SU-DHL-6 (cell line): ENCODE data around the gene RSRC2.

ENCODE experiments used
- CTCF ChIP-seq: fragments of 200-600 bp; sonication (generic); IDR thresholded peaks from one replicate; pipeline ENCODE4 v1.5.1; 2017; ENCODE audit warnings: antibody characterized with exemption, mild to moderate bottlenecking, low read length, moderate library complexity; ENCODE audit not compliant: insufficient read depth, poor library complexity, severe bottlenecking
- EZH2phosphoT487 ChIP-seq: fragments of 200-600 bp; sonication (generic), shearing (Covaris generic); conservative IDR thresholded peaks from 2 replicates; pipeline ENCODE4 v1.6.1; 2018; ENCODE audit warnings: mild to moderate bottlenecking, antibody characterized with exemption, low read length, moderate library complexity, mixed read lengths

GRCh38 chr12:122517877-122518276, 8.9 kb downstream of the RSRC2 start:
- TF ChIP-seq CTCF (no peak), EZH2phosphoT487 (no peak)
